ENCODE measurements around the gene RAPGEF1. TPM values are rescaled to one million over a fixed set of nuclear protein-coding genes. Genes with fewer than 3 reads are reported as not detected.

RAPGEF1 gene
- total and polyA plus RNA-seq, 2 experiments from 2014 or later = 9.9 to 82.8 TPM

DNA sequence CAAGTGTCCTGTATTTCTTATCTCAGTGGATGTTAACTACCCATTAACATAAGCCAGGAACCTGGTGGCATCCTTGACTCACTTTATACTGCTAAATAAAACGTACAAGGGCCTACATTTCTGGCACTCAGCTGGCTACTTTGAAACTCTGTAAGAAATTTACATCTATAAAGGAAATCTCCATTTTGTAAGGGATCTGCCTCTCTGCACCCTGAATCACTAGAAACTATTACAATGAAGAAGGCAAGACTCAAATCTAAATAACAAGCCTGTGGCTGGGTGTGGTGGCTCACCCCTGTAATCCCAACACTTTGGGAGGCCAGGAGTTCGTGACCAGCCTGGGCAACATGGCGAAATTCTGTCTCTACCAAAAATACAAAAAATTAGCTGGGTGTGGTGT is 51.5 kb downstream of the RAPGEF1 start (continued):
- no peak for TF ChIP-seq ZNF462 (CRISPR knock-in tag; IDR thresholded peaks at IDR 0.05)
- TF ChIP-seq, protein P1, sequence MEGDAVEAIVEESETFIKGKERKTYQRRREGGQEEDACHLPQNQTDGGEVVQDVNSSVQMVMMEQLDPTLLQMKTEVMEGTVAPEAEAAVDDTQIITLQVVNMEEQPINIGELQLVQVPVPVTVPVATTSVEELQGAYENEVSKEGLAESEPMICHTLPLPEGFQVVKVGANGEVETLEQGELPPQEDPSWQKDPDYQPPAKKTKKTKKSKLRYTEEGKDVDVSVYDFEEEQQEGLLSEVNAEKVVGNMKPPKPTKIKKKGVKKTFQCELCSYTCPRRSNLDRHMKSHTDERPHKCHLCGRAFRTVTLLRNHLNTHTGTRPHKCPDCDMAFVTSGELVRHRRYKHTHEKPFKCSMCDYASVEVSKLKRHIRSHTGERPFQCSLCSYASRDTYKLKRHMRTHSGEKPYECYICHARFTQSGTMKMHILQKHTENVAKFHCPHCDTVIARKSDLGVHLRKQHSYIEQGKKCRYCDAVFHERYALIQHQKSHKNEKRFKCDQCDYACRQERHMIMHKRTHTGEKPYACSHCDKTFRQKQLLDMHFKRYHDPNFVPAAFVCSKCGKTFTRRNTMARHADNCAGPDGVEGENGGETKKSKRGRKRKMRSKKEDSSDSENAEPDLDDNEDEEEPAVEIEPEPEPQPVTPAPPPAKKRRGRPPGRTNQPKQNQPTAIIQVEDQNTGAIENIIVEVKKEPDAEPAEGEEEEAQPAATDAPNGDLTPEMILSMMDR (conservative IDR thresholded peaks at IDR 0.05; ENCODE audit: low read depth in 2 of 2) = no peak
- TF ChIP-seq ZNF331 (CRISPR knock-in tag; IDR thresholded peaks at IDR 0.05; ENCODE audit: low read depth) = no peak
- TF ChIP-seq STAT1 (IDR thresholded peaks at IDR 0.05; ENCODE audit: unreplicated experiment) = no peak

DNA sequence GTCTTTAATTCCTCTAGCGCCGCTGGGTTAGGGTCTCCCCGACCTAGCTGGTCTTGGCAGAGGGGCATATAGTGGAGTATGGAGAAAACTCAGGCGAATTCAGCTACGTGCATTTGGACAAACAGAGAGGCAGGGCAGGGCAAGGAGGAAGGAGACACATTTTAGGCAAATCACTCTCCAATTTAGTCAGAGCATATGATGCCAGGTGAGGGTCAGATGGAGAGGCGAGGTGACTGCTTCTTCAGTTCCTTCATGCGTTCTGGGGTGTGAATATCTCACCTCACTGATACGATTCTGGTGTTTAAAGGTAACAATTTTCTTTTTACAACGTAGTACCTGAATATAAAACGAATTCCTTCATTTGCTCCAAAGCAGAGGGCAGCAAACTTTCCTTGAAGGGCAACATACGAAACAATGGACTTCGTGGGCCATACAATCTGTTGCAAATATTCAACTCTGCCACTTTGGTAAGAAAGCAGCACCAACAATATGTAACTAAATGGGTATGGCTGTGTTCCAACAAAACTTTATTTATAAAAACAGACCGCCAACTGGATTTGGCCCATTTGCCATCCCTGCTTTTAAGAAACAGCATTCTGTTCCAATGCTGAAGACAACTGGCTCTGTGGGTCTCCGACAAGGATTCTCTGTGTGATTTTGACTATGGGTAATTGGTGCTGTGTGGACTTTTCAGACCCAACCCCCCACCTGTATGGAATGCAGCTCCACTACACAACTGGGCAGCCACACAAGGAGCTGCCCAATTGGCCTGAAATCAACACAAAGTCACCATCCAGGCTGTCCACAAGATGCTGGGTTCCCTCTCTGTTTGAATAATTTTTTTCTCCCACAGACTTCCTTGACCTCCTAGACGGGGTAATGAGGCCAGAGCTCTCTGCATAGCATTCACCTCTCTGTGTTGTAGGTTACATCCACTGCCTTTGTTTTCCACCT is 53.8 kb downstream of the RAPGEF1 start:
- Histone ChIP-seq H3K4me2 (no peak overlapping the region), H3K79me2 (replicated peaks; ENCODE audit: insufficient read depth) (peaks cover 68% of the 10 kb centered on the region), H4K20me1 (replicated peaks; ENCODE audit: insufficient read depth) (no peaks in the 10 kb centered on the region), H3K27ac (ENCODE audit: low read depth) (no peak overlapping the region), H3K9me2 (ENCODE audit: insufficient read depth) (no peaks in the 10 kb centered on the region), H3K27me3 (ENCODE audit: insufficient read depth) (no peaks in the 10 kb centered on the region), H2AFZ (no peak overlapping the region), H3K36me3 (ENCODE audit: insufficient read depth) (no peaks in the 10 kb centered on the region), H3K4me1 (ENCODE audit: insufficient read depth) (peaks cover 40% of the 10 kb centered on the region), H3F3A (replicated peaks; ENCODE audit: low read depth) (no peaks in the 10 kb centered on the region; the same call in none of the 2 replicates), H3K4me3 (no peak overlapping the region)
- no peak overlapping the region for H3K27ac Mint-ChIP-seq
- DNase-seq (ENCODE audit: low spot score) (no peak), ATAC-seq (no peak)
- no peak overlapping the region for H3K4me3 Mint-ChIP-seq
- peaks cover 32% of the 10 kb centered on the region for H3K36me3 Mint-ChIP-seq (ENCODE audit: low read depth)
- H3K9me3 Mint-ChIP-seq = peaks cover 17% of the 10 kb centered on the region
- H3K27me3 Mint-ChIP-seq (ENCODE audit: insufficient read depth, low read depth, poor library complexity) = peaks cover 4% of the 10 kb centered on the region
- H3K4me1 Mint-ChIP-seq = peaks cover 47% of the 10 kb centered on the region
- TF ChIP-seq JUNB (IDR thresholded peaks at IDR 0.05; ENCODE audit: unreplicated experiment) = no peak
- TF ChIP-seq ZNF331 (CRISPR knock-in tag; IDR thresholded peaks at IDR 0.05; ENCODE audit: low read depth) = no peak
- TF ChIP-seq NANOG (IDR thresholded peaks at IDR 0.05; ENCODE audit: borderline replicate concordance) = no peak
- no peak for TF ChIP-seq EZH2 (IDR thresholded peaks at IDR 0.05; ENCODE audit: low read depth, unreplicated experiment)
- TF ChIP-seq ZNF114 (CRISPR knock-in tag; IDR thresholded peaks at IDR 0.05) = no peak
- TF ChIP-seq EZH2phosphoT487 (IDR thresholded peaks at IDR 0.05; ENCODE audit: unreplicated experiment) = no peak
- TF ChIP-seq, protein P2, sequence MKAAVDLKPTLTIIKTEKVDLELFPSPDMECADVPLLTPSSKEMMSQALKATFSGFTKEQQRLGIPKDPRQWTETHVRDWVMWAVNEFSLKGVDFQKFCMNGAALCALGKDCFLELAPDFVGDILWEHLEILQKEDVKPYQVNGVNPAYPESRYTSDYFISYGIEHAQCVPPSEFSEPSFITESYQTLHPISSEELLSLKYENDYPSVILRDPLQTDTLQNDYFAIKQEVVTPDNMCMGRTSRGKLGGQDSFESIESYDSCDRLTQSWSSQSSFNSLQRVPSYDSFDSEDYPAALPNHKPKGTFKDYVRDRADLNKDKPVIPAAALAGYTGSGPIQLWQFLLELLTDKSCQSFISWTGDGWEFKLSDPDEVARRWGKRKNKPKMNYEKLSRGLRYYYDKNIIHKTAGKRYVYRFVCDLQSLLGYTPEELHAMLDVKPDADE (IDR thresholded peaks at IDR 0.05) = no peak
- TF ChIP-seq REST (IDR thresholded peaks at IDR 0.05; ENCODE audit: unreplicated experiment) = no peak
- no peak for TF ChIP-seq STAT1 (IDR thresholded peaks at IDR 0.05; ENCODE audit: unreplicated experiment)
